ENCODE results near the gene ARMC2. TPM values are rescaled to one million over a fixed set of nuclear protein-coding genes. Genes with fewer than 3 reads are reported as not detected.
"Not testable (repeated sequence)": the region's sequence is repeated elsewhere in the genome, so short reads cannot be mapped to it uniquely, and the experiment has no call there.

Gene ARMC2
- total and polyA plus RNA-seq, 5 donors = 3.7 to 16.2 (median 12.7) TPM

DNA sequence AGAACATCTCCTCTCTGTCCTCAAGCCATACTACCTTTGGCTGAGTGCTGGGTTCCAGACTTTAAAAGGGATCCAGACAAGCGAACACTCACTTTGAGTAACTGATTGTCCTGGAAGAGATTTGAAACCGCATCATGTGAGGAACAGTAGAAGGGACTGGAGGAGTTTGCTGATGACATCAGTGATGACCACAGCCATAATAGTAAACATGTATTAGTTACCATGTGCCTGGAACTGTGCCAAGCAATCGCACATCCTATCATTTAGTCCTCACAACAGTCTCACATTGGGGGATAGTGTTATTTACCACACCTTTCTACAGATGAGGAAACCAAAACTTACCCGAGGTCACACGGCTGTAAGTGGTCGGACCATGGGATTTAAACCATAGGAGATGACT lies 39.8 kb downstream of the ARMC2 start:
- DNase-seq (no peak), ATAC-seq (no peak)
- Histone ChIP-seq H3K4me1 (ENCODE audit: control insufficient read depth, insufficient read depth, low read length) (no peaks in the 10 kb centered on the region), H3K4me3 (ENCODE audit: low read length) (no peak overlapping the region), H3K9me3 (ENCODE audit: control insufficient read depth, low read length) (no peaks in the 10 kb centered on the region), H3K27ac (ENCODE audit: low read length) (no peak overlapping the region), H3K27me3 (ENCODE audit: control insufficient read depth, insufficient read depth) (no peaks in the 10 kb centered on the region)
- intact Hi-C loops (cut with DNase I) = no loop called here
- WGBS = 89% methylated on average over 6 of the region's 6 CpGs

DNA sequence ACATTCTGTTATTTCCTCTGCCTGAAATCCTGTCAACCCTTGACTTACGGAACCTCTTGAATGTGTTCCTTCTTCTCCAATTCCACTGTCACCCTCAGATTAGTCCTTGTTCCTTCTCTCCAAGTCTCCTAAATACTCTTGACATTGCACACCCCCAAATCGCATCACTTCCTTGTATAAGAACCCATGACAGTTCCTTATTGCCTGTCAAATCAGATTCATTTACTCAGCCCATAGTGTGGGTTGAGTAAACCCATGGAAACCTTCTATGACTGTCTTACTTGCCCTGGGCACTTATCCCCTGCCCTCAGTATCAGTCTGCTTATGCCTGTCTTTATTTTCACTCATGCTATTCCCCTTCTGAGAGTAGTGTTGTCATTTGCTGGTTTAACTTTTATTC lies 40.5 kb downstream of the ARMC2 start:
- Histone ChIP-seq H3K4me3 (ENCODE audit: low read length) (no peak overlapping the region), H3K9me3 (ENCODE audit: control insufficient read depth, low read length) (no peaks in the 10 kb centered on the region), H3K4me1 (ENCODE audit: control insufficient read depth, insufficient read depth, low read length) (no peaks in the 10 kb centered on the region), H3K27ac (ENCODE audit: low read length) (no peak overlapping the region), H3K27me3 (ENCODE audit: control insufficient read depth, insufficient read depth) (no peaks in the 10 kb centered on the region)
- ATAC-seq (peak in 1 of 2 donors; percentile 40), DNase-seq (no peak)
- intact Hi-C loops (cut with DNase I) = no loop called here
- WGBS = 90% methylated on average over 2 of the region's 2 CpGs

DNA sequence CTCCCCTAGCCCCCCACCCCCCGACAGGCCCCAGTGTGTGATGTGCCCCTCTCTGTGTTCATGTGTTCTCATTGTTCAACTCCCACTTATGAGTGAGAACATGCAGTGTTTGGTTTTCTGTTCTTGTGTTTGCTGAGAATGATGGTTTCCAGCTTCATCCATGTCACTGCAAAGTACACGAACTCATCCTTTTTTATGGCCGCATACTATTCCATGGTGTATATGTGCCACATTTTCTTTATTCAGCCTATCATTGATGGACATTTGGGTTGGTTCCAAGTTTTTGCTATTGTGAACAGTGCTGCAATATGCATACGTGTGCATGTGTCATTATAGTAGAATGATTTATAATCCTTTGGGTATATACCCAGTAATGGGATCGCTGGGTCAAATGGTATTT lies 42.7 kb downstream of the ARMC2 start:
- H3K9me3 ChIP-seq (ENCODE audit: control insufficient read depth, low read length); H3K27me3 ChIP-seq (ENCODE audit: control insufficient read depth, insufficient read depth); ATAC-seq; H3K4me1 ChIP-seq (ENCODE audit: control insufficient read depth, insufficient read depth, low read length); DNase-seq; H3K4me3 ChIP-seq (ENCODE audit: low read length); H3K27ac ChIP-seq (ENCODE audit: low read length): not testable (repeated sequence)
- intact Hi-C loops (cut with DNase I) = loop anchor here in 2 of 4 donors (5.0 kb wide), 1 partner anchor 349 kb away; no protein-coding TSS in a partner anchor
- WGBS = 98% methylated on average over 5 of the region's 5 CpGs

DNA sequence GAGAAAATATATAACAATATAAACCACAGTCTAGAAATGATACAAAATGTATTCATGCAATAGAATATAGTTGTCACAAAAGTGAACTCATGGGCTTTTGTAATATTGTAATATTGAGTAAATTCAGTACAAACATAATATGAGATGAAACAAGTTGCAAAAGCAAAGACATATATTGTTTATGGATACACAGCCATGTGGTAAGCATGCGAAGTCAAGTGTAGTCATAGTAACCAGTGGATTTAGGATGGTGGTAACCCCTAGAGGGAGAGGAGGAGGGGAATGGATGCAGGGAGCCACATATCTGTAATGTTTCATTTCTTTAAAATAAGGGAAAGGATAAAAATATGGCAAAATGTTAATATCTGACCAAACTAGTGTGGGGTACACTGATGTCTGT lies 47.3 kb downstream of the ARMC2 start:
- intact Hi-C loops (cut with DNase I) = loop anchor here in 1 of 4 donors (5.0 kb wide), 1 partner anchor 338 kb away; no protein-coding TSS in a partner anchor
- Histone ChIP-seq H3K4me3 (ENCODE audit: low read length) (no peak overlapping the region), H3K27ac (ENCODE audit: low read length) (no peak overlapping the region), H3K27me3 (ENCODE audit: control insufficient read depth, insufficient read depth) (no peaks in the 10 kb centered on the region), H3K4me1 (ENCODE audit: control insufficient read depth, insufficient read depth, low read length) (peaks cover 2% of the 10 kb centered on the region), H3K9me3 (ENCODE audit: control insufficient read depth, low read length) (no peaks in the 10 kb centered on the region)
- ATAC-seq (no peak), DNase-seq (no peak)
- WGBS = 95% methylated on average over 1 of the region's 1 CpG

DNA sequence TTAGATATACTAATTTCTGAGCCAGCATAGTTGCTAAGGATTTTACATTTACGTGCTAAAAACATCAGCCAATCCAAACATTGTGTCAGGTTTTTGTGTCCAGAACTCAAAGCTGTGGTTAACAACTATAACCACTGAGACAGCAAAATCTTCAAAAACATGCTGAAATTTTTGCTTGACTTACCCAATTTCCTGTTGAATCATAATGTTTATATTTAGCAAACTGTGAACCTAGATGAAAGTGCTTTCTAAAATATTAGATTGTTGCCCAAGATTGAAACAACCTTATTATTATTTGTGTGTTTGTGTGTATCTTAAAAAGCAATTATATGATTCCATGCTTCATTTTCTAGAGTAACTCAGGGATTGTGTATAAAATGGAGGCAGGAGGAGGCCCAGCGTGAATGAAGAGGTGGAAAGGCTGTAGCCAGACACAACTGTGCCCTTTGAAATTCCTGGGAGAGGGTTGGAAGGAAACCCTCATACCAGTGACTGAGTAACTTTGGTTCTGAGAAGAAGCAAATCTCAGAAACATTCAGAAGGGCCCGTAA lies 48.0 kb downstream of the ARMC2 start:
- Histone ChIP-seq H3K4me3 (ENCODE audit: low read length) (no peak overlapping the region), H3K4me1 (ENCODE audit: control insufficient read depth, insufficient read depth, low read length) (peaks cover 2% of the 10 kb centered on the region), H3K9me3 (ENCODE audit: control insufficient read depth, low read length) (no peaks in the 10 kb centered on the region), H3K27me3 (ENCODE audit: control insufficient read depth, insufficient read depth) (no peaks in the 10 kb centered on the region), H3K27ac (ENCODE audit: low read length) (peak overlapping the region; percentile 75)
- DNase-seq = no peak
- ATAC-seq = peak in 1 of 2 donors; percentile 17
- intact Hi-C loops (cut with DNase I) = loop anchor here in 1 of 4 donors (5.0 kb wide), 1 partner anchor 339 kb away; no protein-coding TSS in a partner anchor
- 53% methylated on average over 3 of the region's 3 CpGs for WGBS

DNA sequence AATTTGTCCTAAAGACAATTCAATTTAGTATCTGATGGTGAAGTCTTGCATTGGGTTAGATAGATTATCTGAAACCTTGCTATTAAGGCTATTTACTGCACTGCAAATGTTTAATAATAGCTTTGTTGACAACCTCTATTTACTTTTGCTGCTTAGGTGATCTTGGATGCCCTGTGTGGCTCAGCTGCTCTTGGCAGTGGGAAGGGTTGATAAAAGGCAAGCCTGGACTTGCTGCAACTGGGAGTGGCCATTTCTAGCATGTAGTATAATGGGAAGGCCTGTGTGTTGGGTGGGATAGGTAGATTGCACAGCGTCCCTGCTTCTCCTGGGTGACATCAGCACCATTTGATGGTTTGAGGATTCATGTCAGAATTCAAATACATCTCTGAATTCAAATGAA lies 49.1 kb downstream of the ARMC2 start:
- intact Hi-C loops (cut with DNase I) = loop anchor here in 1 of 4 donors (5.0 kb wide), 1 partner anchor 340 kb away; no protein-coding TSS in a partner anchor
- peak; percentile 73 to 85 for ATAC-seq
- no peak overlapping the region for H3K27ac ChIP-seq (ENCODE audit: low read length)
- no peaks in the 10 kb centered on the region for H3K9me3 ChIP-seq (ENCODE audit: control insufficient read depth, low read length)
- DNase-seq = peak in 2 of 3 donors; percentile 44 to 49
- no peaks in the 10 kb centered on the region for H3K27me3 ChIP-seq (ENCODE audit: control insufficient read depth, insufficient read depth)
- H3K4me3 ChIP-seq (ENCODE audit: low read length) = no peak overlapping the region
- H3K4me1 ChIP-seq (ENCODE audit: control insufficient read depth, insufficient read depth, low read length) = peaks cover 4% of the 10 kb centered on the region
- WGBS = 53% methylated on average over 1 of the region's 1 CpG

DNA sequence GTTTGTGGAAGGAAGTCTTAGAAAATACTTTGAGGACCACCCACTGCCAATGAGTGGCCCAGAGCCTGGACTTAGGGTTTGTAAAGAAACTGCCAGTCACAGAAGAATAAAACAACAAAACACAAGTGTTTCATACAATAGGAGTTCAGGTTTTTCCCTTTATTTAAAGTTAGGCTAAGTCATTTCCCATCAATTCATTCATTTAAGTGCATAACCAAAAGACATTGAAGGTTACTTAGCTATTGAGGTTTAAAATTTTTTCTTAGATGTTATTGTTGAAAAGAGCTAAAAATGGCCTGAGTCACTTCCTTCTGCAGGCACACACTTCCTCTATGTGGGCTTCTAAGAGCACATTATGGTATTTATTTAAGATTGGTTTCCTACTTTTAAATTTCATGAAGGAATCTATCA lies 54.2 kb downstream of the ARMC2 start:
- intact Hi-C loops (cut with DNase I) = loop anchor here in 1 of 4 donors (10.0 kb wide), 1 partner anchor 162 kb away; no protein-coding TSS in a partner anchor
- ATAC-seq = peak in 1 of 2 donors; percentile 77
- Histone ChIP-seq H3K9me3 (ENCODE audit: control insufficient read depth, low read length) (no peaks in the 10 kb centered on the region), H3K4me3 (ENCODE audit: low read length) (no peak overlapping the region), H3K27me3 (ENCODE audit: control insufficient read depth, insufficient read depth) (no peaks in the 10 kb centered on the region), H3K4me1 (ENCODE audit: control insufficient read depth, insufficient read depth, low read length) (peaks cover 3% of the 10 kb centered on the region), H3K27ac (ENCODE audit: low read length) (no peak overlapping the region)
- DNase-seq = no peak

DNA sequence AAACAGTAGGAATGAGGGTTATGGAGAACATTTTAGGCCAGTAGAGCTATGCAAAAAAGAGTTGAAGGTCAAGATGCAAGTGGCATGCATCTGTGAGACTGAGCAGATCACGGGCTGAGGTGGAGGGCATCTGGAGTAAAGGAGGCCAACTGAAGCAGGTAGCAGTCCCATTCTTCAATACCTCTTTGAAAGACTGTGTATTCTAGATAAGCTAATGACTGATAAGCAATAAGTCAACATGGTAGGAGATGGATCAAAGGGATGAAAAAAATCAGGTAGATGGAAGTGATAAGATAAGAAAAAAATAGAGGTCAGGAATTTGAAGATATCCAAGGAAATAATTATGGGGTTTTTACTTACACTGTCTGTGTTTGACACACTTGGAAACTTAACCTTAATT lies 55.6 kb downstream of the ARMC2 start:
- DNase-seq = no peak
- H3K4me1 ChIP-seq (ENCODE audit: control insufficient read depth, insufficient read depth, low read length) = peaks cover 3% of the 10 kb centered on the region
- intact Hi-C loops (cut with DNase I) = loop anchor here in 1 of 4 donors (10.0 kb wide), 1 partner anchor 161 kb away; no protein-coding TSS in a partner anchor

DNA sequence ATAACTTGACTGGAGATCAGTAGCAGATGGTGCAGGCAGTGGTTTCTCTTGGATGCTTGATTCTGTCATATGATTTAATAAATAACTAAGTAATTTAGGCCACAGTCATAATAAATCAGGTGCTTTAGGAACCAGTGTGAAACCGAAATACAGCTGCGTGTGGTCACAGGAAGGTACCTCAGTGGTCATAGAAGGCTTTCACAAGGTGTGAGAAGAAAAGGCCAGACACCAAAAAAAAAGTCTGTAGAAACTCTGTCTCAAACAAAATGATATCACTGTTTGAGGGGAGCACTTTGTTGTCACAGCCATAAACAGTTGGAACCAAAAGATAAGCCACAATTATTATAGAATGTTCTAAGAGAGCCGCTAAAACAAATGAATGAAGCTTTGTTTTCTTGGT lies 56.5 kb downstream of the ARMC2 start:
- DNase-seq (no peak), ATAC-seq (no peak)
- 68% methylated on average over 3 of the region's 3 CpGs for WGBS
- Histone ChIP-seq H3K4me3 (ENCODE audit: low read length) (no peak overlapping the region), H3K9me3 (ENCODE audit: control insufficient read depth, low read length) (no peaks in the 10 kb centered on the region), H3K27ac (ENCODE audit: low read length) (no peak overlapping the region), H3K4me1 (ENCODE audit: control insufficient read depth, insufficient read depth, low read length) (peaks cover 3% of the 10 kb centered on the region), H3K27me3 (ENCODE audit: control insufficient read depth, insufficient read depth) (no peaks in the 10 kb centered on the region)
- intact Hi-C loops (cut with DNase I) = loop anchor here in 1 of 4 donors (10.0 kb wide), 1 partner anchor 160 kb away; no protein-coding TSS in a partner anchor

More for the DNA sequence above, 55.6 kb downstream of the ARMC2 start:
- no peak for ATAC-seq
- Histone ChIP-seq H3K27ac (ENCODE audit: low read length) (no peak overlapping the region), H3K4me3 (ENCODE audit: low read length) (no peak overlapping the region), H3K9me3 (ENCODE audit: control insufficient read depth, low read length) (no peaks in the 10 kb centered on the region), H3K27me3 (ENCODE audit: control insufficient read depth, insufficient read depth) (no peaks in the 10 kb centered on the region)
- 98% methylated on average over 1 of the region's 1 CpG for WGBS

DNA sequence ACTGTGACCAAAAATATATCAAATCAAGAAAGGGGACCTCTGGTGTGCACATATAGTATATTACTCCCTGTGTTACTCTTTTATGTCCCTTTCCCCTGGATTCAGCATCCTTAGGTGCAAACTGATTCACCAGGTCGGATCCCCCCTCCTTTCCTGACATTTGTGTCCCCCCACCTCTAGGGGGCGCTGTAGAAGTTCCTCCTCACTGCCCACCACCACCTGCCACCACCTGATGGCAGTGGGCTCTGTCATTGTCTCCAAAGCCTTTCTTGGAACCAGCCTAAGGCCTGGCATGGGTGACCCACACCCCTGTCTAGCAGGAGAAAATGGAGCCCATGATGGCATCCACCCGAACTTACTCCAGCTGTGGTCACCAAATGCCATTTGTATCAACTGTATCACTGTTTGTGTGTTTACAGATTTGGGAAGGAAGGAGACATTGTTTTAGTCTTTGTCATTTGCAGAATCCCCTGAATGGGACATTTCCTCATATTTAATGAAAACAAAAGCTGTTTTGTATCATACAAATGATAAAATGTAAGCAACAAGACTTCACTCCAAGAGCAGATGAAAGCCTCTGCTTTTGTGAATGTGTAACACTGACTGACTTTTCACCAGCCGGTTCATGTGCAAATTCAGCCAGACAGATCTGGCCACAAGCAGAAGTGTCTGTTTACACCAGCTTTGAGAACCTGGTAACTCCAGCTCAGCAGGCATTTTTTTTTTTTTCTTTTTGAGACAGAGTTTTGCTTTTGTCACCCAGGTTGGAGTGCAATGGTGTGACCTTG lies 66.2 kb downstream of the ARMC2 start:
- 49% methylated on average over 4 of the region's 4 CpGs for WGBS
- DNase-seq = peak in 1 of 3 donors; percentile 48
- Histone ChIP-seq H3K27ac (ENCODE audit: low read length) (no peak overlapping the region), H3K9me3 (ENCODE audit: control insufficient read depth, low read length) (no peaks in the 10 kb centered on the region), H3K4me3 (ENCODE audit: low read length) (no peak overlapping the region), H3K27me3 (ENCODE audit: control insufficient read depth, insufficient read depth) (no peaks in the 10 kb centered on the region), H3K4me1 (ENCODE audit: control insufficient read depth, insufficient read depth, low read length) (no peaks in the 10 kb centered on the region)
- intact Hi-C loops (cut with DNase I) = loop anchor here in 1 of 4 donors (10.0 kb wide), 1 partner anchor 100 kb away; no protein-coding TSS in a partner anchor
- peak; percentile 46 to 75 for ATAC-seq

DNA sequence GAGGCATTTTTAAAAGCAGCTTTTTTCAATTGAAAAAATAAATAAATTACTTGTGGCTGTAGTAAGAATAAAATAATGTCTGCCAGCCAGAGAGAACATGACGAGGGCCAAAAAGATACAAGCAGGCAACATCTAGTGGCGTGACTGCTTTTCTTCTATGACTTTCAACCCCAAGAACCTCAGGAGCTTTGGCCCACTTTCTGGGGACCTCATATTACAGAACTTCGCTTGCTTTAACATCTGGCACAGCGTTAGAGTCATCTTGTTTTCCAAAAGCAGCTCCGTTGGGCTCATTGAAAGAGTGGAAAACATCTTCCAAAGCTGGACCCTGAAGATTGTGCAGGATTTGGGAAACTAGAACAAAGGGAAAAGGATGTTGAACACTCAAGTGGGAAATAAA lies 67.0 kb downstream of the ARMC2 start:
- 74% methylated on average over 5 of the region's 5 CpGs for WGBS
- Histone ChIP-seq H3K27ac (ENCODE audit: low read length) (no peak overlapping the region), H3K4me3 (ENCODE audit: low read length) (no peak overlapping the region), H3K9me3 (ENCODE audit: control insufficient read depth, low read length) (no peaks in the 10 kb centered on the region), H3K4me1 (ENCODE audit: control insufficient read depth, insufficient read depth, low read length) (no peaks in the 10 kb centered on the region), H3K27me3 (ENCODE audit: control insufficient read depth, insufficient read depth) (no peaks in the 10 kb centered on the region)
- ATAC-seq (peak in 1 of 2 donors; percentile 69), DNase-seq (no peak)
- intact Hi-C loops (cut with DNase I) = loop anchor here in 1 of 4 donors (10.0 kb wide), 1 partner anchor 100 kb away; no protein-coding TSS in a partner anchor
